Fibroblast of lung (primary cell): ENCODE data around the gene DIP2A. TPM values are rescaled to one million over a fixed set of nuclear protein-coding genes. Genes with fewer than 3 reads are reported as not detected.

Source experiments
- DNase-seq, 2 donors: peaks; one replicate each; pipeline versions ENCODE4 v3.0.0 to v3.0.0-alpha.2; 2010; ENCODE audit warnings: low read depth in 2 of 2
- H2AFZ ChIP-seq: 2 replicates; pipeline ENCODE4 v1.5.1; 2012; ENCODE audit warnings: low read length, control low read depth, inconsistent platforms
- H3K27ac ChIP-seq: 2 replicates; pipeline ENCODE4 v1.5.1; 2011; ENCODE audit warnings: low read length, control low read depth; ENCODE audit not compliant: insufficient read depth
- H3K27me3 ChIP-seq: 2 replicates; pipeline ENCODE4 v1.5.1; 2011; ENCODE audit warnings: mild to moderate bottlenecking, low read length; ENCODE audit not compliant: control insufficient read depth, insufficient read depth
- H3K36me3 ChIP-seq: 2 replicates; pipeline ENCODE4 v1.5.1; 2011; ENCODE audit warnings: low read length; ENCODE audit not compliant: control insufficient read depth, insufficient read depth
- H3K4me1 ChIP-seq: 2 replicates; pipeline ENCODE4 v1.5.1; 2011; ENCODE audit warnings: low read length; ENCODE audit not compliant: control insufficient read depth, insufficient read depth; ENCODE audit errors: extremely low read depth
- H3K4me2 ChIP-seq: 2 replicates; pipeline ENCODE4 v1.5.1; 2011; ENCODE audit warnings: low read length, control low read depth; ENCODE audit not compliant: insufficient read depth; ENCODE audit errors: extremely low read depth
- H3K4me3 ChIP-seq, 4 experiments: fragments of 200-600 bp in 1 of 4; sonication (generic) in 1 of 4; replicated peaks in 1 of 4; 2 replicates each; pipeline ENCODE4 v1.5.1; 2011 to 2016; ENCODE audit warnings: low read length in 4 of 4, low read depth in 3 of 4, mild to moderate bottlenecking in 3 of 4, control low read depth in 2 of 4, inconsistent platforms in 1 of 4, mixed read lengths in 1 of 4; ENCODE audit not compliant: insufficient read depth in 1 of 4; ENCODE audit errors: control extremely low read depth in 1 of 4
- H3K79me2 ChIP-seq: 2 replicates; pipeline ENCODE4 v1.5.1; 2012; ENCODE audit warnings: mild to moderate bottlenecking, low read length, inconsistent platforms; ENCODE audit not compliant: control insufficient read depth, insufficient read depth
- H3K9ac ChIP-seq: 2 replicates; pipeline ENCODE4 v1.5.1; 2011; ENCODE audit warnings: mild to moderate bottlenecking, low read length, control low read depth; ENCODE audit not compliant: insufficient read depth
- H3K9me3 ChIP-seq: 2 replicates; pipeline ENCODE4 v1.5.1; 2012; ENCODE audit warnings: low read depth, low read length; ENCODE audit not compliant: control insufficient read depth, insufficient read depth
- H4K20me1 ChIP-seq: 2 replicates; pipeline ENCODE4 v1.5.1; 2011; ENCODE audit warnings: low read length; ENCODE audit not compliant: control insufficient read depth, insufficient read depth; ENCODE audit errors: extremely low read depth
- EZH2 ChIP-seq: IDR thresholded peaks from 2 replicates; pipeline ENCODE4 v1.5.1; 2012; ENCODE audit warnings: low read length, control low read depth, mild to moderate bottlenecking; ENCODE audit errors: missing control alignments
- polyA plus RNA-seq, 2 donors: library from polyadenylated mRNA; depleted of rRNA in 1 of 2; stranded (reverse) in 1 of 2; unstranded in 1 of 2; fragments of >200 nt; gene quantifications; 2 replicates each; pipeline ENCODE4 v1.2.1, GENCODE V29; 2011 to 2012; ENCODE audit warnings: missing spikeins in 1 of 2
- total RNA-seq: library from RNA; depleted of rRNA; stranded (reverse); fragments of >200 nt; gene quantifications from 2 replicates; pipeline ENCODE4 v1.2.1, GENCODE V29; 2014
- TF ChIP-seq, protein P1 (sequence below), 2 donors: IDR thresholded peaks in 1 of 2; conservative IDR thresholded peaks in 1 of 2; 1 replicate in 1 of 2; 2 replicates in 1 of 2; pipeline ENCODE4 v1.5.1; 2011 to 2012; ENCODE audit warnings: low read length in 2 of 2, control low read depth in 1 of 2, inconsistent platforms in 1 of 2, low read depth in 1 of 2, mild to moderate bottlenecking in 1 of 2

Gene DIP2A
- total and polyA plus RNA-seq, 2 donors (not counting 1 experiment from before 2014, with no cell fraction given), result 16.3 to 21.1 TPM

DNA sequence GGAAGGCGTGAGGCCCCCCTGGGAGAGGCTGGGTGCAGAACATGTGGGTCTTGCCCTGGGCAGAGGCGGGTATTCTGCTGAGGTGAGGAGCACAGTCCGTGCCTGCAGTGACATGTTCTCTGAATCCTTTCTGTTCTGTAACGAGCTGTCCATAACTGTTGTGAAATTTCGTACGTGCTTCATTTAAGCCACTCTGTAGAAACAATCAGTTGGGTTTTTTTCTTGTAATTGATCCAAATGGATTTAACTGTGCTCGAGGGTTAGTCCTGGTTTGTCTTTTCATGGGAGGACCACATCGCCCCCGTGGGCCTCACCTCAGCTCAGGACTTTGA, 45.4 kb upstream of the DIP2A start:
- H2AFZ ChIP-seq, result no peak overlapping the region
- no peak overlapping the region for H3K4me3 ChIP-seq
- DNase-seq, result no peak
- H3K79me2 ChIP-seq, result no peaks in the 10 kb centered on the region
- no peaks in the 10 kb centered on the region for H3K27me3 ChIP-seq
- H3K9ac ChIP-seq, result no peak overlapping the region
- no peaks in the 10 kb centered on the region for H3K9me3 ChIP-seq
- H3K27ac ChIP-seq, result no peak overlapping the region
- no peaks in the 10 kb centered on the region for H3K4me1 ChIP-seq
- peaks cover 14% of the 10 kb centered on the region for H3K36me3 ChIP-seq
- no peak overlapping the region for H3K4me2 ChIP-seq
- no peak for TF ChIP-seq EZH2
- TF ChIP-seq, protein P1, sequence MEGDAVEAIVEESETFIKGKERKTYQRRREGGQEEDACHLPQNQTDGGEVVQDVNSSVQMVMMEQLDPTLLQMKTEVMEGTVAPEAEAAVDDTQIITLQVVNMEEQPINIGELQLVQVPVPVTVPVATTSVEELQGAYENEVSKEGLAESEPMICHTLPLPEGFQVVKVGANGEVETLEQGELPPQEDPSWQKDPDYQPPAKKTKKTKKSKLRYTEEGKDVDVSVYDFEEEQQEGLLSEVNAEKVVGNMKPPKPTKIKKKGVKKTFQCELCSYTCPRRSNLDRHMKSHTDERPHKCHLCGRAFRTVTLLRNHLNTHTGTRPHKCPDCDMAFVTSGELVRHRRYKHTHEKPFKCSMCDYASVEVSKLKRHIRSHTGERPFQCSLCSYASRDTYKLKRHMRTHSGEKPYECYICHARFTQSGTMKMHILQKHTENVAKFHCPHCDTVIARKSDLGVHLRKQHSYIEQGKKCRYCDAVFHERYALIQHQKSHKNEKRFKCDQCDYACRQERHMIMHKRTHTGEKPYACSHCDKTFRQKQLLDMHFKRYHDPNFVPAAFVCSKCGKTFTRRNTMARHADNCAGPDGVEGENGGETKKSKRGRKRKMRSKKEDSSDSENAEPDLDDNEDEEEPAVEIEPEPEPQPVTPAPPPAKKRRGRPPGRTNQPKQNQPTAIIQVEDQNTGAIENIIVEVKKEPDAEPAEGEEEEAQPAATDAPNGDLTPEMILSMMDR (conservative IDR thresholded peaks at IDR 0.05 in 1 of 2, IDR thresholded peaks at IDR 0.05 in 1 of 2; ENCODE audit: low read depth in 1 of 2, low read length in 2 of 2), result no peak
- H4K20me1 ChIP-seq, result no peaks in the 10 kb centered on the region

DNA sequence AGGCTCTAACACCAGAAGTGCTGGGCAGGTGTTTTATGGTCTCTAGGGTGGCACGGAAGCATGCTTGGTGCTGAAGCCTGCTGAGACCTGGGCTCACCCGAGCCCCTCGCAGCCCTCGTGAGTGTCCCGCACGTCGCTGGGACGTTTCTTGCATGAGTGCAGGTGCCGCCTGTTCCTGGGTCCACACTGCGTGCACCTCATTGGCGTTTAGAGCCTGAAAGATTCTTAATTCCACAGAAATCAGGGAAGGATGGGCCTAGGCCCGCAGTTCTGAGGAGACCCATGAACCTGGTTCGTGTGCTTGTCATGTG, 43.8 kb upstream of the DIP2A start:
- Histone ChIP-seq H3K79me2 (no peaks in the 10 kb centered on the region), H3K27ac (no peak overlapping the region), H3K4me2 (no peak overlapping the region), H3K9ac (no peak overlapping the region), H2AFZ (no peak overlapping the region), H3K27me3 (no peaks in the 10 kb centered on the region), H4K20me1 (no peaks in the 10 kb centered on the region), H3K4me3 (no peak overlapping the region), H3K4me1 (no peaks in the 10 kb centered on the region), H3K9me3 (no peaks in the 10 kb centered on the region), H3K36me3 (peaks cover 18% of the 10 kb centered on the region)
- DNase-seq, result no peak
- TF ChIP-seq, protein P1 (conservative IDR thresholded peaks at IDR 0.05 in 1 of 2, IDR thresholded peaks at IDR 0.05 in 1 of 2; ENCODE audit: low read depth in 1 of 2, low read length in 2 of 2), result no peak
- no peak for TF ChIP-seq EZH2

GRCh38 chr21:46416551-46416950, 42.1 kb upstream of the DIP2A start:
- H4K20me1 ChIP-seq, result no peaks in the 10 kb centered on the region
- no peak overlapping the region for H3K4me2 ChIP-seq
- H3K4me1 ChIP-seq, result no peaks in the 10 kb centered on the region
- H3K9me3 ChIP-seq, result no peaks in the 10 kb centered on the region
- no peaks in the 10 kb centered on the region for H3K79me2 ChIP-seq
- H3K27ac ChIP-seq, result no peak overlapping the region
- peaks cover 17% of the 10 kb centered on the region for H3K36me3 ChIP-seq
- no peak overlapping the region for H3K4me3 ChIP-seq
- H2AFZ ChIP-seq, result no peak overlapping the region
- H3K9ac ChIP-seq, result no peak overlapping the region
- no peaks in the 10 kb centered on the region for H3K27me3 ChIP-seq
- no peak for TF ChIP-seq EZH2
- no peak for DNase-seq
